A549 (cell line): ENCODE results near the gene ATP13A2.

Experiments used
- EP300 ChIP-seq, 2 experiments: fragments of >200 bp; sonication (Bioruptor Twin); formaldehyde crosslinking; IDR thresholded peaks; 2 replicates in 1 of 2; 3 replicates in 1 of 2; pipeline ENCODE4 v1.6.1; 2016 to 2017
- JUNB ChIP-seq: fragments of >200 bp; sonication (Bioruptor Twin); formaldehyde crosslinking; IDR thresholded peaks from 2 replicates; pipeline ENCODE4 v1.6.1; 2016
- MAX ChIP-seq: IDR thresholded peaks from 2 replicates; pipeline ENCODE4 v1.6.1; 2012
- MYC ChIP-seq: IDR thresholded peaks from 2 replicates; pipeline ENCODE4 v1.6.1; 2012; ENCODE audit warnings: mild to moderate bottlenecking, inconsistent platforms, low read length, improper control_type of control experiment, borderline replicate concordance
- NFE2L2 ChIP-seq: fragments of 150-350 bp; conservative IDR thresholded peaks from 2 replicates; pipeline ENCODE4 v1.6.1; 2014; ENCODE audit warnings: low read length
- POLR2A ChIP-seq: IDR thresholded peaks from 2 replicates; pipeline ENCODE4 v1.6.1; 2012; ENCODE audit warnings: mild to moderate bottlenecking, low read length
- POLR2AphosphoS2 ChIP-seq: conservative IDR thresholded peaks from 2 replicates; pipeline ENCODE4 v1.6.1; 2012; ENCODE audit warnings: low read length, improper control_type of control experiment, inconsistent platforms
- RFX5 ChIP-seq: fragments of 450-650 bp; IDR thresholded peaks from 2 replicates; pipeline ENCODE4 v1.7.1; 2014; ENCODE audit warnings: antibody characterized with exemption, mild to moderate bottlenecking, moderate library complexity
- SREBF2 ChIP-seq: fragments of 450-650 bp; IDR thresholded peaks from 2 replicates; pipeline ENCODE4 v1.6.1; 2014; ENCODE audit warnings: mild to moderate bottlenecking, moderate library complexity
- USF2 ChIP-seq: fragments of 450-650 bp; IDR thresholded peaks from 2 replicates; pipeline ENCODE4 v1.6.1; 2014; ENCODE audit warnings: antibody characterized with exemption
- TF ChIP-seq, protein P1 (sequence below): fragments of >200 bp; sonication (Bioruptor Twin); formaldehyde crosslinking; IDR thresholded peaks from 3 replicates; pipeline ENCODE4 v1.5.1; 2016
- TF ChIP-seq, protein P2 (sequence below): fragments of 200-600 bp; sonication (generic); IDR thresholded peaks from 2 replicates; pipeline ENCODE4 v1.6.1; 2016; ENCODE audit warnings: antibody characterized with exemption, mild to moderate bottlenecking, moderate library complexity

DNA sequence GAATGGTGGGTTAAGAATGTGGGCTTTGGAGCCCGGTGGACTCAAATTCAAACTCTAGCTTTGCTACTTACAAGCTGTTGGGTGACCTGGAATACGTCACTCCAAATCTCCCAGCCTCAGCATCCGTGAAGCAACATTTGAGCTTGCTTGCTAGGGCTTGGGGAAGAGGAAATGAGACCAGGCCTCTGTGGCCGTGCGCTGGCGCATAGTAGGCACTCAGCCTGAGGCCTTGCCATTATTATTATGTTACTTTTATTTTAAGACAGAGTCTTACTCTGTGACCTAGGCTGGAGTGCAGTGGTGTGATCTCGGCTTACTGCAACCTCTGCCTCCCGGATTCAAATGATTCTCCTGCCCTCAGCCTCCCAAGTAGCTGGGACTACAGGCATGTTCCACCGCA, 19.1 kb downstream of the ATP13A2 start:
- no peak for TF ChIP-seq SREBF2
- TF ChIP-seq, protein P1, sequence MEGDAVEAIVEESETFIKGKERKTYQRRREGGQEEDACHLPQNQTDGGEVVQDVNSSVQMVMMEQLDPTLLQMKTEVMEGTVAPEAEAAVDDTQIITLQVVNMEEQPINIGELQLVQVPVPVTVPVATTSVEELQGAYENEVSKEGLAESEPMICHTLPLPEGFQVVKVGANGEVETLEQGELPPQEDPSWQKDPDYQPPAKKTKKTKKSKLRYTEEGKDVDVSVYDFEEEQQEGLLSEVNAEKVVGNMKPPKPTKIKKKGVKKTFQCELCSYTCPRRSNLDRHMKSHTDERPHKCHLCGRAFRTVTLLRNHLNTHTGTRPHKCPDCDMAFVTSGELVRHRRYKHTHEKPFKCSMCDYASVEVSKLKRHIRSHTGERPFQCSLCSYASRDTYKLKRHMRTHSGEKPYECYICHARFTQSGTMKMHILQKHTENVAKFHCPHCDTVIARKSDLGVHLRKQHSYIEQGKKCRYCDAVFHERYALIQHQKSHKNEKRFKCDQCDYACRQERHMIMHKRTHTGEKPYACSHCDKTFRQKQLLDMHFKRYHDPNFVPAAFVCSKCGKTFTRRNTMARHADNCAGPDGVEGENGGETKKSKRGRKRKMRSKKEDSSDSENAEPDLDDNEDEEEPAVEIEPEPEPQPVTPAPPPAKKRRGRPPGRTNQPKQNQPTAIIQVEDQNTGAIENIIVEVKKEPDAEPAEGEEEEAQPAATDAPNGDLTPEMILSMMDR, result no peak
- no peak for TF ChIP-seq POLR2AphosphoS2
- TF ChIP-seq, protein P2, sequence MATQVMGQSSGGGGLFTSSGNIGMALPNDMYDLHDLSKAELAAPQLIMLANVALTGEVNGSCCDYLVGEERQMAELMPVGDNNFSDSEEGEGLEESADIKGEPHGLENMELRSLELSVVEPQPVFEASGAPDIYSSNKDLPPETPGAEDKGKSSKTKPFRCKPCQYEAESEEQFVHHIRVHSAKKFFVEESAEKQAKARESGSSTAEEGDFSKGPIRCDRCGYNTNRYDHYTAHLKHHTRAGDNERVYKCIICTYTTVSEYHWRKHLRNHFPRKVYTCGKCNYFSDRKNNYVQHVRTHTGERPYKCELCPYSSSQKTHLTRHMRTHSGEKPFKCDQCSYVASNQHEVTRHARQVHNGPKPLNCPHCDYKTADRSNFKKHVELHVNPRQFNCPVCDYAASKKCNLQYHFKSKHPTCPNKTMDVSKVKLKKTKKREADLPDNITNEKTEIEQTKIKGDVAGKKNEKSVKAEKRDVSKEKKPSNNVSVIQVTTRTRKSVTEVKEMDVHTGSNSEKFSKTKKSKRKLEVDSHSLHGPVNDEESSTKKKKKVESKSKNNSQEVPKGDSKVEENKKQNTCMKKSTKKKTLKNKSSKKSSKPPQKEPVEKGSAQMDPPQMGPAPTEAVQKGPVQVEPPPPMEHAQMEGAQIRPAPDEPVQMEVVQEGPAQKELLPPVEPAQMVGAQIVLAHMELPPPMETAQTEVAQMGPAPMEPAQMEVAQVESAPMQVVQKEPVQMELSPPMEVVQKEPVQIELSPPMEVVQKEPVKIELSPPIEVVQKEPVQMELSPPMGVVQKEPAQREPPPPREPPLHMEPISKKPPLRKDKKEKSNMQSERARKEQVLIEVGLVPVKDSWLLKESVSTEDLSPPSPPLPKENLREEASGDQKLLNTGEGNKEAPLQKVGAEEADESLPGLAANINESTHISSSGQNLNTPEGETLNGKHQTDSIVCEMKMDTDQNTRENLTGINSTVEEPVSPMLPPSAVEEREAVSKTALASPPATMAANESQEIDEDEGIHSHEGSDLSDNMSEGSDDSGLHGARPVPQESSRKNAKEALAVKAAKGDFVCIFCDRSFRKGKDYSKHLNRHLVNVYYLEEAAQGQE, result no peak
- no peak for TF ChIP-seq EP300 (IDR thresholded peaks at IDR 0.05)
- TF ChIP-seq POLR2A, result no peak
- TF ChIP-seq NFE2L2, result no peak
- TF ChIP-seq JUNB, result no peak
- no peak for TF ChIP-seq MAX
- no peak for TF ChIP-seq USF2
- TF ChIP-seq MYC, result no peak
- TF ChIP-seq RFX5, result no peak
